ENCODE results near the gene LAD1.

DNA sequence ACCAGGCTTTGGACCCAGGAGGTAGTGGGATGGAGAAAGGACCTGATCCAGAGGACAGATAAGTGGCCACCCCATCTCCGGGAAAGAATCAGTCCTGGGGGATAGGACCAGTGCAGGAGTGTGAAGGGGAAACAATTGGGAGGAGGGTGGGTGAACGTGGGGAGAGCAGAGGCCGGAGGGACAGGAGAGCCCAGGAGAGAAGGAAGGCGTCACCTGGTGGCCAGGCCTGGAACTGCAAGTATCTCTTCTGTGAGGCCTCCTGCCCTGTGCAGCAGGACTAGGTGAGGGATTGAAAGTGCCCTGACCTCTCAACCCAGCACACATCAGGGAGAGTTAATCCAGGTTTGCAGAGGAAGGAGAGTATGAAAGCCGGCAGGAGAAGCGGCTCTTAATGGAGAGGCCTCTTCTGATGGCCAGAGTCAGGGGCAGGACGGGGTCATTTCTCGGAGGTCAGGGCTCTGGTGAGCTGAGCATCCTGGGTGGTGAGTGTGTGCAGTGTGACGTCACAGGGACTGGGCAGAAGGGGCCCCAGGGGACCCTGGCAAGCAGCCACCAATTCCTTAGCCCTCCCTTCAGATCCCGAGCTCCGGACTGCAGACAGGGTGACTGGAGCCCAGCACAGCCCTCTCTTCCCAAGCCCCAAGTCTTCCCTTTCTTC lies 9.2 kb upstream of the LAD1 start:
- TF ChIP-seq, protein P1, sequence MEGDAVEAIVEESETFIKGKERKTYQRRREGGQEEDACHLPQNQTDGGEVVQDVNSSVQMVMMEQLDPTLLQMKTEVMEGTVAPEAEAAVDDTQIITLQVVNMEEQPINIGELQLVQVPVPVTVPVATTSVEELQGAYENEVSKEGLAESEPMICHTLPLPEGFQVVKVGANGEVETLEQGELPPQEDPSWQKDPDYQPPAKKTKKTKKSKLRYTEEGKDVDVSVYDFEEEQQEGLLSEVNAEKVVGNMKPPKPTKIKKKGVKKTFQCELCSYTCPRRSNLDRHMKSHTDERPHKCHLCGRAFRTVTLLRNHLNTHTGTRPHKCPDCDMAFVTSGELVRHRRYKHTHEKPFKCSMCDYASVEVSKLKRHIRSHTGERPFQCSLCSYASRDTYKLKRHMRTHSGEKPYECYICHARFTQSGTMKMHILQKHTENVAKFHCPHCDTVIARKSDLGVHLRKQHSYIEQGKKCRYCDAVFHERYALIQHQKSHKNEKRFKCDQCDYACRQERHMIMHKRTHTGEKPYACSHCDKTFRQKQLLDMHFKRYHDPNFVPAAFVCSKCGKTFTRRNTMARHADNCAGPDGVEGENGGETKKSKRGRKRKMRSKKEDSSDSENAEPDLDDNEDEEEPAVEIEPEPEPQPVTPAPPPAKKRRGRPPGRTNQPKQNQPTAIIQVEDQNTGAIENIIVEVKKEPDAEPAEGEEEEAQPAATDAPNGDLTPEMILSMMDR (IDR thresholded peaks at IDR 0.05) = peak; percentile 80 to 95 (median 88)
- TF ChIP-seq POLR2A (IDR thresholded peaks at IDR 0.05) (no peak), POLR2AphosphoS5 (IDR thresholded peaks at IDR 0.05) (no peak)

All from breast epithelium (tissue), 3 donors.